NB4 (cell line): Measurements from ENCODE around the gene SPATA9.

Source experiments
- DNase-seq: peaks from one replicate; pipeline ENCODE4 v3.0.0; 2010; ENCODE audit warnings: low read depth
- H3K4me3 ChIP-seq: one replicate; pipeline ENCODE4 v1.5.1; 2011; ENCODE audit warnings: mild to moderate bottlenecking, low read depth, low read length, moderate library complexity
- CTCF ChIP-seq: IDR thresholded peaks from one replicate; pipeline ENCODE4 v1.5.1; 2012; ENCODE audit warnings: low read depth, low read length
- MAX ChIP-seq: IDR thresholded peaks from 2 replicates; pipeline ENCODE4 v1.6.1; 2011; ENCODE audit warnings: low read depth, low read length
- MYC ChIP-seq: IDR thresholded peaks from 2 replicates; pipeline ENCODE4 v1.6.1; 2011; ENCODE audit warnings: low read depth, low read length
- POLR2A ChIP-seq: IDR thresholded peaks from 2 replicates; pipeline ENCODE4 v1.6.1; 2011; ENCODE audit warnings: mild to moderate bottlenecking; ENCODE audit not compliant: insufficient read length; ENCODE audit errors: extremely low read depth

SPATA9 gene

GRCh38 chr5:95699337-95699736 is 16.5 kb upstream of the SPATA9 start:
- no peak for TF ChIP-seq MAX
- TF ChIP-seq POLR2A, result no peak
- TF ChIP-seq MYC, result no peak
- TF ChIP-seq CTCF, result no peak
- no peak overlapping the region for H3K4me3 ChIP-seq
- no peak for DNase-seq

GRCh38 chr5:95697781-95698681 is 15.2 kb upstream of the SPATA9 start:
- no peak overlapping the region for H3K4me3 ChIP-seq
- no peak for TF ChIP-seq MAX
- DNase-seq, result no peak

GRCh38 chr5:95690333-95690732 is 7.5 kb upstream of the SPATA9 start:
- DNase-seq, result no peak
- no peak for TF ChIP-seq POLR2A
- no peak for TF ChIP-seq CTCF
- TF ChIP-seq MAX, result no peak
- no peak for TF ChIP-seq MYC
- H3K4me3 ChIP-seq, result no peak overlapping the region

GRCh38 chr5:95689680-95690079 is 6.9 kb upstream of the SPATA9 start:
- H3K4me3 ChIP-seq, result no peak overlapping the region
- TF ChIP-seq MYC (no peak), CTCF (no peak), MAX (no peak), POLR2A (no peak)
- DNase-seq, result no peak

GRCh38 chr5:95686651-95687050 is 3.9 kb upstream of the SPATA9 start:
- no peak for DNase-seq
- TF ChIP-seq MAX, result no peak
- TF ChIP-seq MYC, result no peak
- no peak for TF ChIP-seq POLR2A
- TF ChIP-seq CTCF, result no peak
- no peak overlapping the region for H3K4me3 ChIP-seq

GRCh38 chr5:95684361-95684760 is 1.6 kb upstream of the SPATA9 start:
- no peak for TF ChIP-seq POLR2A
- no peak overlapping the region for H3K4me3 ChIP-seq
- DNase-seq, result no peak
